ENCODE data around the gene CYP4X1. TPM values are rescaled to one million over a fixed set of nuclear protein-coding genes. Genes with fewer than 3 reads are reported as not detected.

The CYP4X1 gene
- total and polyA plus RNA-seq, 9 of the 15 experiments (the other 6 are each of a cell fraction or from before 2014, with no cell fraction given): 0.03 to 0.17 (median 0.06) TPM; not detected in 6

- intact Hi-C loops (cut with micrococcal nuclease) (no loop called here), in situ Hi-C loops (cut with MboI) (no loop called here)
- WGBS (ENCODE audit: insufficient coverage, low coverage, missing lambda C conversion rate): 1% methylated on average over 8 of the region's 8 CpGs
- ATAC-seq (peak; percentile 36; the same call in 2 of the 3 replicates), FAIRE-seq (no peak), DNase-seq (ENCODE audit: extremely low read depth in 1 of 4, low spot score in 3 of 4) (no peak)
- H3K9ac ChIP-seq (ENCODE audit: insufficient read depth in 1 of 2, low read depth in 2 of 2, low read length in 2 of 2): no peak overlapping the region
- H3K79me2 ChIP-seq (ENCODE audit: control insufficient read depth, insufficient read depth, low read length): no peaks in the 10 kb centered on the region
- no peaks in the 10 kb centered on the region for H3K9me3 ChIP-seq (replicated peaks; ENCODE audit: control insufficient read depth, insufficient read depth, low read depth, low read length)
- POLR2A ChIA-PET: interaction anchor here (1.0 to 1.1 kb wide), 2 partner anchors 8 to 10 kb away, joined by 3 to 4 read pairs; no protein-coding TSS in a partner anchor
- no peak overlapping the region for H3K4me3 ChIP-seq
- no peak overlapping the region for H3K27ac ChIP-seq (ENCODE audit: extremely low read depth, low read depth, low read length)
- H4K20me1 ChIP-seq (replicated peaks; ENCODE audit: control insufficient read depth, insufficient read depth, low read length): no peaks in the 10 kb centered on the region
- TF ChIP-seq NFATC3 (IDR thresholded peaks at IDR 0.05) (no peak), MYNN (IDR thresholded peaks at IDR 0.05) (no peak), MYNN (CRISPR knock-in tag; IDR thresholded peaks at IDR 0.05) (no peak), NEUROD1 (IDR thresholded peaks at IDR 0.05; ENCODE audit: borderline replicate concordance, low read depth, low read length, partially characterized antibody) (no peak), KAT8 (IDR thresholded peaks at IDR 0.05; ENCODE audit: low read depth) (no peak), ZSCAN29 (IDR thresholded peaks at IDR 0.05) (no peak), NR3C1 (CRISPR knock-in tag; IDR thresholded peaks at IDR 0.05) (no peak)
- H2AFZ ChIP-seq (ENCODE audit: low read depth, low read length): no peak overlapping the region
- peaks cover 0 to 6% of the 10 kb centered on the region in 2 experiments; a peak in 1 of 5 replicates for H3K4me1 ChIP-seq (replicated peaks in 1 of 2; ENCODE audit: control insufficient read depth in 2 of 2, insufficient read depth in 2 of 2, low read length in 2 of 2)
- H3K4me2 ChIP-seq (ENCODE audit: insufficient read depth, low read length): no peak overlapping the region
- CTCF ChIA-PET (ENCODE audit: low intra/inter-chr PET ratio): no interaction called here
- BruUV-seq (replicated peaks): no TSS peak
- no peaks in the 10 kb centered on the region for H3K36me3 ChIP-seq (ENCODE audit: control insufficient read depth, insufficient read depth, low read length)
- peaks cover 16 to 21% of the 10 kb centered on the region in 2 experiments; a peak in 4 of 5 replicates for H3K27me3 ChIP-seq (ENCODE audit: control insufficient read depth in 2 of 2, insufficient read depth in 2 of 2, low read length in 2 of 2)
- no peaks in the 10 kb centered on the region for H3K9me1 ChIP-seq (ENCODE audit: control insufficient read depth, insufficient read depth, low read length)
These were observed 802 bp downstream of the CYP4X1 start for GRCh38 chr1:47024141-47024801.
